ENCODE data around the gene RACK1. TPM values are rescaled to one million over a fixed set of nuclear protein-coding genes. Genes with fewer than 3 reads are reported as not detected.
A peak's percentile ranks its signal among the peaks of the same experiment; 100 is the strongest.

Gene RACK1
- total and polyA plus RNA-seq, 2 of the 8 experiments (the other 6 are each of a cell fraction or from before 2014, with no cell fraction given), result 2,589 to 7,971 TPM

DNA sequence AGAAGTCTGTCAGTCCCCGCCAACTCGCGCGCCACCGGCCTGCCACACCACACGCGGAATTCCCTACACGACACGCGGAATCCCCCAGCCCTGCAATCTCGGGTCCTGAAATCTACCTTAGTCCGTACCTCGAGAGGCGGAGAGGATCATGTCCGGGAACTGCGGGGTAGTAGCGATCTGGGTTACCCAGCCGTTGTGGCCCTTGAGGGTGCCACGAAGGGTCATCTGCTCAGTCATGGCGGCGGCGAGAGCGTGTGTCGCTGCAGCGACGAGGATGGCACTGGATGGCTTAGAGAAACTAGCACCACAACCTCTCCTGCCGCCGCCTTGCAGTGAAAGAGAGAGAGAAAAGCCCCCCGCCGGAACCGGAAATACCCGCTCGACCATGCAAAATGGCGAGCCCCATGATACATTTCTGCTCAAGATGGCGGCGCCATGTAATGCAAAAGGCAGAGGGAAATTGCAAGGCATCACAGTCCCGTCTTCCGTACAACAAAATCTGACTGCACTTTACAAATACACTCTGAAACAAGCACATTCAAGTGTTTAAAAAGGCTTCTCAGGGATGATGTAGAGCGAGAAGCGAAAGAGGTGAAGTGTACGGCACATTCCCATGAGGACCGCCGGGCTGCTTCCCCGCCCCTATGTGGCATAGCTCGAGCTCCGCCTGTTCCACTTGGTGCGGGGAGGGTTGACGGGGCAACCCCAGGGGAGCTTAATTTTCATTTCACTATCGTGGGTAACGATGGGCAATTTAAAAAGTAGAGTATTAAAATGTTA is at the start of gene RACK1 (continued):
- TF ChIP-seq, protein P1, sequence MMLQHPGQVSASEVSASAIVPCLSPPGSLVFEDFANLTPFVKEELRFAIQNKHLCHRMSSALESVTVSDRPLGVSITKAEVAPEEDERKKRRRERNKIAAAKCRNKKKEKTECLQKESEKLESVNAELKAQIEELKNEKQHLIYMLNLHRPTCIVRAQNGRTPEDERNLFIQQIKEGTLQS (IDR thresholded peaks at IDR 0.05; ENCODE audit: insufficient read depth, low read depth, low read length), result no peak
- TF ChIP-seq NANOG (IDR thresholded peaks at IDR 0.05; ENCODE audit: insufficient read depth, low read depth, low read length, poor library complexity, severe bottlenecking), result no peak
- TF ChIP-seq TAF7 (optimal IDR thresholded peaks at IDR 0.05; ENCODE audit: borderline replicate concordance, low read depth, low read length), result peak; percentile 99
- TF ChIP-seq ASH2L (IDR thresholded peaks at IDR 0.05; ENCODE audit: low read length), result peak; percentile 83
- peak; percentile 88 for TF ChIP-seq GABPA (IDR thresholded peaks at IDR 0.05; ENCODE audit: borderline replicate concordance, insufficient read depth, low read length)
- TF ChIP-seq EP300 (IDR thresholded peaks at IDR 0.05; ENCODE audit: borderline replicate concordance in 1 of 2, low read depth in 2 of 2, low read length in 2 of 2), result 0 out of 3 replicates have a peak, but pooled peaks of 1 of the 2 experiments have one; percentile 67
- TF ChIP-seq, protein P2, sequence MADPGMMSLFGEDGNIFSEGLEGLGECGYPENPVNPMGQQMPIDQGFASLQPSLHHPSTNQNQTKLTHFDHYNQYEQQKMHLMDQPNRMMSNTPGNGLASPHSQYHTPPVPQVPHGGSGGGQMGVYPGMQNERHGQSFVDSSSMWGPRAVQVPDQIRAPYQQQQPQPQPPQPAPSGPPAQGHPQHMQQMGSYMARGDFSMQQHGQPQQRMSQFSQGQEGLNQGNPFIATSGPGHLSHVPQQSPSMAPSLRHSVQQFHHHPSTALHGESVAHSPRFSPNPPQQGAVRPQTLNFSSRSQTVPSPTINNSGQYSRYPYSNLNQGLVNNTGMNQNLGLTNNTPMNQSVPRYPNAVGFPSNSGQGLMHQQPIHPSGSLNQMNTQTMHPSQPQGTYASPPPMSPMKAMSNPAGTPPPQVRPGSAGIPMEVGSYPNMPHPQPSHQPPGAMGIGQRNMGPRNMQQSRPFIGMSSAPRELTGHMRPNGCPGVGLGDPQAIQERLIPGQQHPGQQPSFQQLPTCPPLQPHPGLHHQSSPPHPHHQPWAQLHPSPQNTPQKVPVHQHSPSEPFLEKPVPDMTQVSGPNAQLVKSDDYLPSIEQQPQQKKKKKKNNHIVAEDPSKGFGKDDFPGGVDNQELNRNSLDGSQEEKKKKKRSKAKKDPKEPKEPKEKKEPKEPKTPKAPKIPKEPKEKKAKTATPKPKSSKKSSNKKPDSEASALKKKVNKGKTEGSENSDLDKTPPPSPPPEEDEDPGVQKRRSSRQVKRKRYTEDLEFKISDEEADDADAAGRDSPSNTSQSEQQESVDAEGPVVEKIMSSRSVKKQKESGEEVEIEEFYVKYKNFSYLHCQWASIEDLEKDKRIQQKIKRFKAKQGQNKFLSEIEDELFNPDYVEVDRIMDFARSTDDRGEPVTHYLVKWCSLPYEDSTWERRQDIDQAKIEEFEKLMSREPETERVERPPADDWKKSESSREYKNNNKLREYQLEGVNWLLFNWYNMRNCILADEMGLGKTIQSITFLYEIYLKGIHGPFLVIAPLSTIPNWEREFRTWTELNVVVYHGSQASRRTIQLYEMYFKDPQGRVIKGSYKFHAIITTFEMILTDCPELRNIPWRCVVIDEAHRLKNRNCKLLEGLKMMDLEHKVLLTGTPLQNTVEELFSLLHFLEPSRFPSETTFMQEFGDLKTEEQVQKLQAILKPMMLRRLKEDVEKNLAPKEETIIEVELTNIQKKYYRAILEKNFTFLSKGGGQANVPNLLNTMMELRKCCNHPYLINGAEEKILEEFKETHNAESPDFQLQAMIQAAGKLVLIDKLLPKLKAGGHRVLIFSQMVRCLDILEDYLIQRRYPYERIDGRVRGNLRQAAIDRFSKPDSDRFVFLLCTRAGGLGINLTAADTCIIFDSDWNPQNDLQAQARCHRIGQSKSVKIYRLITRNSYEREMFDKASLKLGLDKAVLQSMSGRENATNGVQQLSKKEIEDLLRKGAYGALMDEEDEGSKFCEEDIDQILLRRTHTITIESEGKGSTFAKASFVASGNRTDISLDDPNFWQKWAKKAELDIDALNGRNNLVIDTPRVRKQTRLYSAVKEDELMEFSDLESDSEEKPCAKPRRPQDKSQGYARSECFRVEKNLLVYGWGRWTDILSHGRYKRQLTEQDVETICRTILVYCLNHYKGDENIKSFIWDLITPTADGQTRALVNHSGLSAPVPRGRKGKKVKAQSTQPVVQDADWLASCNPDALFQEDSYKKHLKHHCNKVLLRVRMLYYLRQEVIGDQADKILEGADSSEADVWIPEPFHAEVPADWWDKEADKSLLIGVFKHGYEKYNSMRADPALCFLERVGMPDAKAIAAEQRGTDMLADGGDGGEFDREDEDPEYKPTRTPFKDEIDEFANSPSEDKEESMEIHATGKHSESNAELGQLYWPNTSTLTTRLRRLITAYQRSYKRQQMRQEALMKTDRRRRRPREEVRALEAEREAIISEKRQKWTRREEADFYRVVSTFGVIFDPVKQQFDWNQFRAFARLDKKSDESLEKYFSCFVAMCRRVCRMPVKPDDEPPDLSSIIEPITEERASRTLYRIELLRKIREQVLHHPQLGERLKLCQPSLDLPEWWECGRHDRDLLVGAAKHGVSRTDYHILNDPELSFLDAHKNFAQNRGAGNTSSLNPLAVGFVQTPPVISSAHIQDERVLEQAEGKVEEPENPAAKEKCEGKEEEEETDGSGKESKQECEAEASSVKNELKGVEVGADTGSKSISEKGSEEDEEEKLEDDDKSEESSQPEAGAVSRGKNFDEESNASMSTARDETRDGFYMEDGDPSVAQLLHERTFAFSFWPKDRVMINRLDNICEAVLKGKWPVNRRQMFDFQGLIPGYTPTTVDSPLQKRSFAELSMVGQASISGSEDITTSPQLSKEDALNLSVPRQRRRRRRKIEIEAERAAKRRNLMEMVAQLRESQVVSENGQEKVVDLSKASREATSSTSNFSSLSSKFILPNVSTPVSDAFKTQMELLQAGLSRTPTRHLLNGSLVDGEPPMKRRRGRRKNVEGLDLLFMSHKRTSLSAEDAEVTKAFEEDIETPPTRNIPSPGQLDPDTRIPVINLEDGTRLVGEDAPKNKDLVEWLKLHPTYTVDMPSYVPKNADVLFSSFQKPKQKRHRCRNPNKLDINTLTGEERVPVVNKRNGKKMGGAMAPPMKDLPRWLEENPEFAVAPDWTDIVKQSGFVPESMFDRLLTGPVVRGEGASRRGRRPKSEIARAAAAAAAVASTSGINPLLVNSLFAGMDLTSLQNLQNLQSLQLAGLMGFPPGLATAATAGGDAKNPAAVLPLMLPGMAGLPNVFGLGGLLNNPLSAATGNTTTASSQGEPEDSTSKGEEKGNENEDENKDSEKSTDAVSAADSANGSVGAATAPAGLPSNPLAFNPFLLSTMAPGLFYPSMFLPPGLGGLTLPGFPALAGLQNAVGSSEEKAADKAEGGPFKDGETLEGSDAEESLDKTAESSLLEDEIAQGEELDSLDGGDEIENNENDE (IDR thresholded peaks at IDR 0.05; ENCODE audit: insufficient replicate concordance, low read length), result no peak
- peak; percentile 57 for TF ChIP-seq CREB1 (IDR thresholded peaks at IDR 0.05)
- TF ChIP-seq PHF8 (conservative IDR thresholded peaks at IDR 0.05; ENCODE audit: low read depth, low read length), result peak; percentile 88
